KG1 (cell line): ENCODE measurements around the gene GPR107.

Experiments
- DNase-seq: peaks from one replicate; lab custom pipeline; 2025; lab: John Stamatoyannopoulos, UW

Gene GPR107

GRCh38 chr9:130027533-130028365 is 26.0 kb upstream of the GPR107 start:
- DNase-seq, result no peak

GRCh38 chr9:130028493-130029222 is 25.0 kb upstream of the GPR107 start:
- DNase-seq, result no peak

GRCh38 chr9:130029223-130029973 is 24.3 kb upstream of the GPR107 start:
- DNase-seq, result no peak

- DNase-seq, result no peak
Measured at GRCh38 chr9:130030651-130031127, 23.0 kb upstream of the GPR107 start.

GRCh38 chr9:130034570-130034969 is 19.1 kb upstream of the GPR107 start:
- no peak for DNase-seq

- no peak for DNase-seq
Measured at GRCh38 chr9:130036099-130036498, 17.6 kb upstream of the GPR107 start.

GRCh38 chr9:130039528-130040147 is 14.1 kb upstream of the GPR107 start:
- DNase-seq, result peak; percentile 17

GRCh38 chr9:130040984-130041647 is 12.6 kb upstream of the GPR107 start:
- no peak for DNase-seq

- no peak for DNase-seq
Measured at GRCh38 chr9:130041648-130042405, 11.9 kb upstream of the GPR107 start.

- DNase-seq, result no peak
Measured at GRCh38 chr9:130042406-130042884, 11.3 kb upstream of the GPR107 start.

- peak; percentile 54 for DNase-seq
Measured at GRCh38 chr9:130042885-130043653, 10.6 kb upstream of the GPR107 start, which contains the start of gene FNBP1. TSS of gene FNBP1 (minus strand) at chr9:130043189. CDS start at chr9:130042975, 214 bp downstream.

- DNase-seq, result no peak
Measured at GRCh38 chr9:130043654-130044623, 9.8 kb upstream of the GPR107 start.

- no peak for DNase-seq
Measured at GRCh38 chr9:130045725-130046450, 7.8 kb upstream of the GPR107 start.

- no peak for DNase-seq
Measured at GRCh38 chr9:130049431-130050210, 4.1 kb upstream of the GPR107 start.

- DNase-seq, result no peak
Measured at GRCh38 chr9:130050462-130050861, 3.2 kb upstream of the GPR107 start.

- DNase-seq, result no peak
Measured at GRCh38 chr9:130051855-130052254, 1.9 kb upstream of the GPR107 start.

- DNase-seq, result no peak
Measured at GRCh38 chr9:130053109-130053503, 600 bp upstream of the GPR107 start.
